ENCODE measurements around the gene TBC1D16. TPM values are rescaled to one million over a fixed set of nuclear protein-coding genes. Genes with fewer than 3 reads are reported as not detected.
A peak's percentile ranks its signal among the peaks of the same experiment; 100 is the strongest.

The TBC1D16 gene
- total RNA-seq, 4 donors from 2014 or later: 11.9 to 29.7 (median 22.2) TPM

DNA sequence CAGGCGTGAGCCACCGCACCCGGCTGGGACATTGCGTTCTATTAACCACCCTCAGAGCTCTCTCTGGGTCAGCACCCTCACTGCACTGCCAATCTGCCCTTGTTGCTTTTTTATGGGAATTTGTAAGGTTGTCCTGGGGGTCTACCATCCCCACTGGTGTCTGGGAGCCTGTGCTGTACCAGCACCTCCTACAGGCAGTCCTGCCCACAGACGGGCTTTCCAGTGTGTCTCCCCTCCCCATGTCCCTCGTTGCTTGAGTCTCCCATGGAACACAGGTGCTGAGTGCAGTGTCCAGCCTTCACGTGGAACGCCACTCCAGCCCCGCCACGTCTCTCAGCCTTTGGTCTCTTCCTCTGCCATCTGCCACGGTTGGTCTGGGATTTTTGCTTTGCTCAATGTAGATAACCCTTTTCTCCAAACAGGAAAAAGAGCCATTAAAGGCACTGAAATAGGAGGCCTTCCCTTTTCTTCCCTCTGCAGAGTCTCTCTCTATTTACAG, 128.4 kb downstream of the TBC1D16 start:
- Histone ChIP-seq H3K9me3 (no peaks in the 10 kb centered on the region), H3K27me3 (no peaks in the 10 kb centered on the region), H3K4me3 (no peak overlapping the region), H3K4me1 (no peaks in the 10 kb centered on the region), H3K27ac (no peak overlapping the region), H3K36me3 (no peaks in the 10 kb centered on the region)
- TF ChIP-seq, protein P1, sequence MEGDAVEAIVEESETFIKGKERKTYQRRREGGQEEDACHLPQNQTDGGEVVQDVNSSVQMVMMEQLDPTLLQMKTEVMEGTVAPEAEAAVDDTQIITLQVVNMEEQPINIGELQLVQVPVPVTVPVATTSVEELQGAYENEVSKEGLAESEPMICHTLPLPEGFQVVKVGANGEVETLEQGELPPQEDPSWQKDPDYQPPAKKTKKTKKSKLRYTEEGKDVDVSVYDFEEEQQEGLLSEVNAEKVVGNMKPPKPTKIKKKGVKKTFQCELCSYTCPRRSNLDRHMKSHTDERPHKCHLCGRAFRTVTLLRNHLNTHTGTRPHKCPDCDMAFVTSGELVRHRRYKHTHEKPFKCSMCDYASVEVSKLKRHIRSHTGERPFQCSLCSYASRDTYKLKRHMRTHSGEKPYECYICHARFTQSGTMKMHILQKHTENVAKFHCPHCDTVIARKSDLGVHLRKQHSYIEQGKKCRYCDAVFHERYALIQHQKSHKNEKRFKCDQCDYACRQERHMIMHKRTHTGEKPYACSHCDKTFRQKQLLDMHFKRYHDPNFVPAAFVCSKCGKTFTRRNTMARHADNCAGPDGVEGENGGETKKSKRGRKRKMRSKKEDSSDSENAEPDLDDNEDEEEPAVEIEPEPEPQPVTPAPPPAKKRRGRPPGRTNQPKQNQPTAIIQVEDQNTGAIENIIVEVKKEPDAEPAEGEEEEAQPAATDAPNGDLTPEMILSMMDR (IDR thresholded peaks at IDR 0.05): no peak
- no peak for TF ChIP-seq POLR2A (IDR thresholded peaks at IDR 0.05)
- peak in 1 of 3 donors; percentile 26 for DNase-seq

DNA sequence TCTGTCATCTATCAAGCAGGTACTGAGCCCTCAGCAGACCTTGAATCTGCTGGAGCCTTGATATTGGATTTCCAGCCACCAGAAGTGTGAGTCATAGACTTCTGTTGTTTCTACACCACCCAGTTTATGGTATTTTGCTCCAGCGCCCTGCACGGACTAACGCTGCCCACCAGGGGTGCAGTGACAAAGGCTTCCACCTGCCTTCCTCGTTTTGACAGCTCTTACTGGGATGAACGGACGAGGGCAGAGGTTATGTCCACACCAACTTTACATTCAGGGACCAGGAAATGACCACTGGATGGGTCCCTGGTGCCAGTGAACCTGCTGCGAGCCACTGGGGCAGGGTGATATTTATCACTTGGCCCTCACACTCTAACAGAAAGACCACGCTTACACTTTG, 129.8 kb downstream of the TBC1D16 start:
- TF ChIP-seq, protein P1 (IDR thresholded peaks at IDR 0.05): peak in 3 of 6 experiments; percentile 21 to 54 (median 39)
- TF ChIP-seq POLR2A (IDR thresholded peaks at IDR 0.05): no peak
- H3K27ac ChIP-seq: no peak overlapping the region
- H3K4me3 ChIP-seq: no peak overlapping the region
- no peaks in the 10 kb centered on the region for H3K36me3 ChIP-seq
- H3K4me1 ChIP-seq: no peaks in the 10 kb centered on the region
- H3K27me3 ChIP-seq: no peaks in the 10 kb centered on the region
- no peak for DNase-seq
- no peaks in the 10 kb centered on the region for H3K9me3 ChIP-seq

DNA sequence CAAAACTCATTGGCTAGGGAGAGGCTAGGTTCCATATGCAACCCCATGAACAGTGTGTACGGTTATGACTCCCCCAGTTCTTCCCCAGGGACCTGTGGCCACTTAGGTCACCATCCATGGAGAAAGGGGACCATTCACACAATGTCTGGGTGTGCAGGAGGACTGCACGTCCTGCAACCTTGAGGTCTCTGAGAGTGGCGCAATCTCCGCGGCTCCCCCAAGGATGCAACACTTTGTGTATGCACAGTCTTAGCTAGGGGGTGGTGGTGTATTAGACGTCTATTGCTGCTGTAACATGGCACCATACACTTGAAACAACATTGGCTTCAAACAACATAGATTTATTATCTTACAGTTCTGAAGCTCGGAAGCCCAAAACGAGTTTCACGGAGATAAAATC, 130.8 kb downstream of the TBC1D16 start:
- TF ChIP-seq POLR2A (IDR thresholded peaks at IDR 0.05): no peak
- TF ChIP-seq, protein P1 (IDR thresholded peaks at IDR 0.05): no peak
- no peak overlapping the region for H3K27ac ChIP-seq
- no peaks in the 10 kb centered on the region for H3K4me1 ChIP-seq
- H3K27me3 ChIP-seq: no peaks in the 10 kb centered on the region
- no peak overlapping the region for H3K4me3 ChIP-seq
- no peaks in the 10 kb centered on the region for H3K9me3 ChIP-seq
- no peak for DNase-seq
- H3K36me3 ChIP-seq: no peaks in the 10 kb centered on the region

DNA sequence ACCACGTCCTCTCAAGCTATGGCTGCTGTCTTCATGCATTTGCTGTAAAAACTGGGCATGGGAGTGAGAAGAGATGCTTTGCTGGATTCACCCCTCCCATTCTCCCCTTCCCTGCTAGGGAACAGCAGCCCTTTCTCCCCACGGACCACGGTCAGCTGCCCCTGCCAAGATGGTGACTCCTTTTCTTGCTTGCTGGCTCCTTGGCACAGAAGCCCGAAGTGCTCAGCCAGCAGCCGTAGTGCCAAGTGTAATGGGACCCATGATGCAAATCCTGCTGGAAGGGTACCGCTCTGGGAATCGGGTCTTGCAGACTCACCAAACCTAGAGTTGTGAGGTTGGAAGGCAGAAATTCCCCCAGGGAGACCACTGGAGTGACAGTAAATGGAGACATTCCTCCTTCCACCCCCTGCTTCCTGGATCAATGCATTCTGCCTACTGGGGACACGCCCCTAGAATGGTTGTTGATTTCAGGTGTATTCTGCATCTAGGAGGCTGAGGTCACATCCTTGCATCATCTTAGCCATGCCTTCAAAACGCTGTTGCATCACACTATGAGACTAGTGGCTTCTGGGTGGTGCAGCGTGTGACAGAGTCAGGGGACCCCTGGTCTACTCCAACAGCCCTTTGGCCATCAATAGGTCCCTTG, 133.4 kb downstream of the TBC1D16 start:
- H3K27ac ChIP-seq: no peak overlapping the region
- no peak for DNase-seq
- no peak for TF ChIP-seq POLR2A (IDR thresholded peaks at IDR 0.05)
- TF ChIP-seq, protein P1 (IDR thresholded peaks at IDR 0.05): no peak
- H3K27me3 ChIP-seq: no peaks in the 10 kb centered on the region
- no peaks in the 10 kb centered on the region for H3K9me3 ChIP-seq
- H3K4me3 ChIP-seq: no peak overlapping the region
- no peaks in the 10 kb centered on the region for H3K36me3 ChIP-seq
- no peaks in the 10 kb centered on the region for H3K4me1 ChIP-seq

DNA sequence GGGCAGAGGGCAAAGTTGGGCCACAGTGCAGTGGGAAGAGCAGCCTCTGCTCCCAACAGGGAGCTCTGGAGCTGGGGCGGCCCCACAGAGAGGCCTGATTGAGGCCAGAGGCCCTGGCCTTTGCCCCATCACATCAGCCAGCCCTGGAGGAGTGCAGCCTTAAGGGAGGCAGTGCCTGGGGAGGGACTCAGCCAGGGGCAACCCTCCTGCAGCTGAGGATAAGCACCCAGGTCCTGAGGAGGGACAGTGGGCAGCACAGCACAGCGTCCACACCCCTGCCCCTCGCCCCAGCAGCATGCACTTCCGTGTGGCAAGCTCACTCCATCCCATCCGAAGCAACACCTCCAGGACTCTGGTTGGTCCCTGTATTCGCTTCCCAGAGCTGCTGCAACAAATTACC, 134.5 kb downstream of the TBC1D16 start:
- H3K27ac ChIP-seq: no peak overlapping the region
- no peaks in the 10 kb centered on the region for H3K4me1 ChIP-seq
- no peaks in the 10 kb centered on the region for H3K9me3 ChIP-seq
- peak in 1 of 3 donors; percentile 37 for DNase-seq
- no peak overlapping the region for H3K4me3 ChIP-seq
- TF ChIP-seq, protein P1 (IDR thresholded peaks at IDR 0.05): no peak
- no peak for TF ChIP-seq POLR2A (IDR thresholded peaks at IDR 0.05)
- H3K36me3 ChIP-seq: no peaks in the 10 kb centered on the region
- H3K27me3 ChIP-seq: no peaks in the 10 kb centered on the region

Data from Peyer's patch (tissue), 4 donors.